Activated CD4-positive, alpha-beta memory T cell treated with anti-CD3 and anti-CD28 coated beads for 36 hours (primary cell): ENCODE measurements around the gene PALLD. TPM values are rescaled to one million over a fixed set of nuclear protein-coding genes. Genes with fewer than 3 reads are reported as not detected.
A peak's percentile ranks its signal among the peaks of the same experiment; 100 is the strongest.

Source experiments
- CTCF ChIA-PET: fragments of 350-600 bp; sonication (Branson Sonifier 250); formaldehyde crosslinking; loops from one replicate; lab custom pipeline; 2021; ENCODE audit warnings: antibody characterized with exemption, inconsistent platforms; lab: Charles Lee
- POLR2A ChIA-PET: fragments of 350-600 bp; sonication (Branson Sonifier 250); formaldehyde crosslinking; loops from one replicate; lab custom pipeline; 2021; ENCODE audit warnings: antibody characterized with exemption; lab: Charles Lee
- DNase-seq: peaks from one replicate; pipeline ENCODE4 v3.0.0-alpha.2; 2020
- H3K27ac Mint-ChIP-seq: one replicate; pipeline ENCODE4 v1.8.0; 2021; ENCODE audit warnings: mixed read lengths
- H3K27me3 Mint-ChIP-seq: one replicate; pipeline ENCODE4 v1.8.0; 2021; ENCODE audit warnings: mixed read lengths
- H3K36me3 Mint-ChIP-seq: one replicate; pipeline ENCODE4 v1.8.0; 2021; ENCODE audit warnings: mixed read lengths
- H3K4me1 Mint-ChIP-seq: one replicate; pipeline ENCODE4 v1.8.0; 2021; ENCODE audit warnings: low read depth, mixed read lengths
- H3K4me3 Mint-ChIP-seq: one replicate; pipeline ENCODE4 v1.8.0; 2021; ENCODE audit warnings: mild to moderate bottlenecking, mixed read lengths
- H3K9me3 Mint-ChIP-seq: one replicate; pipeline ENCODE4 v1.8.0; 2021; ENCODE audit warnings: mixed read lengths
- intact Hi-C: fragments of 100-400 bp; cut with micrococcal nuclease; formaldehyde crosslinking; loops from one replicate; pipeline ENCODE4 v1.15.1; 2023
- total RNA-seq, 2 experiments: library from RNA; stranded (reverse); gene quantifications; one replicate each; pipeline ENCODE4 v1.2.3, GENCODE V29; 2021

Gene PALLD
- total RNA-seq, 2 experiments from 2014 or later: 8.9 to 9.4 TPM

GRCh38 chr4:168833881-168834280 is 337.0 kb downstream of the PALLD start:
- ChIA-PET CTCF (interaction anchor here (1.1 to 1.7 kb wide), 2 partner anchors 40 to 90 kb away, joined by 4 to 6 read pairs; no protein-coding TSS in a partner anchor), POLR2A (interaction anchor here (0.6 kb wide), 1 partner anchor 16 kb away, joined by 3 read pairs; no protein-coding TSS in a partner anchor)
- Mint-ChIP-seq H3K4me3 (no peak overlapping the region), H3K4me1 (peaks cover 22% of the 10 kb centered on the region), H3K36me3 (no peaks in the 10 kb centered on the region), H3K27me3 (peaks cover 51% of the 10 kb centered on the region), H3K27ac (no peak overlapping the region), H3K9me3 (no peaks in the 10 kb centered on the region)
- intact Hi-C loops: loop anchor here (2.0 to 5.0 kb wide), 3 partner anchors 35 to 83 kb away; no protein-coding TSS in a partner anchor
- no peak for DNase-seq

- peaks cover 50% of the 10 kb centered on the region for H3K27me3 Mint-ChIP-seq
Observed at GRCh38 chr4:168835880-168836454, 339.1 kb downstream of the PALLD start.

GRCh38 chr4:168836490-168836889 is 339.6 kb downstream of the PALLD start:
- Mint-ChIP-seq H3K27ac (no peak overlapping the region), H3K4me1 (peaks cover 21% of the 10 kb centered on the region), H3K9me3 (no peaks in the 10 kb centered on the region), H3K27me3 (peaks cover 48% of the 10 kb centered on the region), H3K4me3 (no peak overlapping the region), H3K36me3 (no peaks in the 10 kb centered on the region)
- ChIA-PET CTCF (interaction anchor here (1.5 kb wide), 1 partner anchor 15 kb away, joined by 3 read pairs; no protein-coding TSS in a partner anchor), POLR2A (interaction anchor here (2.1 kb wide), 1 partner anchor 28 kb away, joined by 5 read pairs; no protein-coding TSS in a partner anchor)
- intact Hi-C loops: no loop called here
- DNase-seq: peak; percentile 23

More at GRCh38 chr4:168835880-168836454, 339.1 kb downstream of the PALLD start:
- ChIA-PET CTCF (interaction anchor here (1.5 kb wide), 1 partner anchor 16 kb away, joined by 3 read pairs; no protein-coding TSS in a partner anchor), POLR2A (interaction anchor here (2.1 kb wide), 1 partner anchor 28 kb away, joined by 5 read pairs; no protein-coding TSS in a partner anchor)
- peaks cover 24% of the 10 kb centered on the region for H3K4me1 Mint-ChIP-seq
- no peak for DNase-seq
- H3K9me3 Mint-ChIP-seq: no peaks in the 10 kb centered on the region
- intact Hi-C loops: no loop called here
- no peak overlapping the region for H3K4me3 Mint-ChIP-seq
- H3K36me3 Mint-ChIP-seq: no peaks in the 10 kb centered on the region
- H3K27ac Mint-ChIP-seq: no peak overlapping the region

- peaks cover 46% of the 10 kb centered on the region for H3K27me3 Mint-ChIP-seq
- no peaks in the 10 kb centered on the region for H3K9me3 Mint-ChIP-seq
- H3K4me3 Mint-ChIP-seq: no peak overlapping the region
- intact Hi-C loops: no loop called here
- H3K27ac Mint-ChIP-seq: no peak overlapping the region
- ChIA-PET CTCF (no interaction called here), POLR2A (interaction anchor here (2.1 kb wide), 1 partner anchor 26 kb away, joined by 5 read pairs; no protein-coding TSS in a partner anchor)
- peaks cover 16% of the 10 kb centered on the region for H3K4me1 Mint-ChIP-seq
- H3K36me3 Mint-ChIP-seq: no peaks in the 10 kb centered on the region
- no peak for DNase-seq
Observed at GRCh38 chr4:168837922-168838321, 341.1 kb downstream of the PALLD start.

- Mint-ChIP-seq H3K27ac (no peak overlapping the region), H3K4me1 (peaks cover 13% of the 10 kb centered on the region), H3K9me3 (no peaks in the 10 kb centered on the region), H3K27me3 (peaks cover 42% of the 10 kb centered on the region), H3K4me3 (no peak overlapping the region), H3K36me3 (no peaks in the 10 kb centered on the region)
- ChIA-PET POLR2A (no interaction called here), CTCF (interaction anchor here (1.6 kb wide), 1 partner anchor 27 kb away, joined by 3 read pairs; no protein-coding TSS in a partner anchor)
- no peak for DNase-seq
- intact Hi-C loops: no loop called here
Observed at GRCh38 chr4:168839758-168840391, 343.0 kb downstream of the PALLD start.

GRCh38 chr4:168840392-168840763 is 343.5 kb downstream of the PALLD start:
- no peak overlapping the region for H3K27ac Mint-ChIP-seq

GRCh38 chr4:168841000-168841671 is 344.3 kb downstream of the PALLD start:
- POLR2A ChIA-PET: no interaction called here
- CTCF ChIA-PET: no interaction called here
- intact Hi-C loops: no loop called here
- Mint-ChIP-seq H3K9me3 (no peaks in the 10 kb centered on the region), H3K27ac (no peak overlapping the region), H3K4me1 (peaks cover 13% of the 10 kb centered on the region), H3K36me3 (no peaks in the 10 kb centered on the region), H3K27me3 (peaks cover 36% of the 10 kb centered on the region), H3K4me3 (no peak overlapping the region)
- no peak for DNase-seq

More at GRCh38 chr4:168840392-168840763, 343.5 kb downstream of the PALLD start:
- H3K9me3 Mint-ChIP-seq: no peaks in the 10 kb centered on the region
- no peak for DNase-seq
- intact Hi-C loops: no loop called here
- ChIA-PET POLR2A (no interaction called here), CTCF (no interaction called here)
- peaks cover 40% of the 10 kb centered on the region for H3K27me3 Mint-ChIP-seq
- H3K36me3 Mint-ChIP-seq: no peaks in the 10 kb centered on the region
- H3K4me1 Mint-ChIP-seq: peaks cover 13% of the 10 kb centered on the region
- no peak overlapping the region for H3K4me3 Mint-ChIP-seq

- H3K9me3 Mint-ChIP-seq: no peaks in the 10 kb centered on the region
- ChIA-PET CTCF (no interaction called here), POLR2A (no interaction called here)
- no peak overlapping the region for H3K4me3 Mint-ChIP-seq
- H3K27me3 Mint-ChIP-seq: peaks cover 33% of the 10 kb centered on the region
- H3K36me3 Mint-ChIP-seq: no peaks in the 10 kb centered on the region
- no peak for DNase-seq
- intact Hi-C loops: no loop called here
- no peak overlapping the region for H3K27ac Mint-ChIP-seq
- H3K4me1 Mint-ChIP-seq: peaks cover 13% of the 10 kb centered on the region
Observed at GRCh38 chr4:168841672-168842019, 344.8 kb downstream of the PALLD start.

GRCh38 chr4:168842186-168842585 is 345.3 kb downstream of the PALLD start:
- intact Hi-C loops: no loop called here
- H3K27ac Mint-ChIP-seq: no peak overlapping the region
- H3K27me3 Mint-ChIP-seq: peaks cover 33% of the 10 kb centered on the region
- ChIA-PET POLR2A (no interaction called here), CTCF (interaction anchor here (0.7 kb wide), 1 partner anchor 104 kb away, joined by 3 read pairs; no protein-coding TSS in a partner anchor)
- H3K9me3 Mint-ChIP-seq: no peaks in the 10 kb centered on the region
- H3K36me3 Mint-ChIP-seq: no peaks in the 10 kb centered on the region
- no peak for DNase-seq
- no peak overlapping the region for H3K4me3 Mint-ChIP-seq
- H3K4me1 Mint-ChIP-seq: peaks cover 10% of the 10 kb centered on the region

GRCh38 chr4:168843635-168844034 is 346.8 kb downstream of the PALLD start:
- POLR2A ChIA-PET: no interaction called here
- Mint-ChIP-seq H3K27me3 (peaks cover 23% of the 10 kb centered on the region), H3K4me1 (peaks cover 7% of the 10 kb centered on the region), H3K36me3 (no peaks in the 10 kb centered on the region), H3K9me3 (no peaks in the 10 kb centered on the region), H3K27ac (no peak overlapping the region), H3K4me3 (no peak overlapping the region)
- intact Hi-C loops: no loop called here
- CTCF ChIA-PET: no interaction called here
- DNase-seq: no peak

GRCh38 chr4:168844353-168845049 is 347.6 kb downstream of the PALLD start:
- H3K27ac Mint-ChIP-seq: no peak overlapping the region
- DNase-seq: no peak
- intact Hi-C loops: no loop called here
- H3K4me3 Mint-ChIP-seq: no peak overlapping the region
- CTCF ChIA-PET: no interaction called here
- no peaks in the 10 kb centered on the region for H3K36me3 Mint-ChIP-seq
- no peaks in the 10 kb centered on the region for H3K9me3 Mint-ChIP-seq
- peaks cover 7% of the 10 kb centered on the region for H3K4me1 Mint-ChIP-seq
- POLR2A ChIA-PET: no interaction called here
- H3K27me3 Mint-ChIP-seq: peaks cover 25% of the 10 kb centered on the region
